SK-N-SH (cell line): Measurements from ENCODE around the gene MC1R.

Source experiments
- CHD2 ChIP-seq: fragments of 150-350 bp; IDR thresholded peaks from 2 replicates; pipeline ENCODE4 v1.6.1; 2018; ENCODE audit warnings: low read length; ENCODE audit not compliant: partially characterized antibody
- POLR2AphosphoS5 ChIP-seq: IDR thresholded peaks from 2 replicates; pipeline ENCODE4 v1.6.1; 2012; ENCODE audit warnings: low read depth, low read length
- TF ChIP-seq, protein P1 (sequence below): fragments of 200-600 bp; sonication (generic); IDR thresholded peaks from 2 replicates; pipeline ENCODE4 v1.6.1; 2017; ENCODE audit warnings: antibody characterized with exemption, mild to moderate bottlenecking, moderate library complexity

DNA sequence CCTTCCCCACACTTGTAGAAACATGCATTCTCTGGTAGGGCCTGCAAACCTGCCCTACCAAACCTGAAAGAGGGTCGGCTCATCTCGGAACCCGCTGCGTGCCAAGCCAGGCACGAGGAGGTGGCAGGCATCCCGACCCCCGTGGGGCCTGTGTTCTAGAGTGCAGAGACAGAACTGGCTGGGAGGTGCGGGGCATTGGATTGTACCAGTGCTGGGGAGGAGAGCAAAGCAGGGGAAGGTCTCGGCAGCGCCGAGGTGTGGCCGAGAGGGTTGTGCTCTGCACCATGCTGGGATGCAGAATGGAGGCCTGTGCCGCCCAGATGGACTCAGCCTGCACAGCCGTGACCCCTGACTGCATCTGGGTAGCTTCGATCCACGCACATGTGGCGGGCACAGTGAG, 17.8 kb upstream of the MC1R start:
- TF ChIP-seq, protein P1, sequence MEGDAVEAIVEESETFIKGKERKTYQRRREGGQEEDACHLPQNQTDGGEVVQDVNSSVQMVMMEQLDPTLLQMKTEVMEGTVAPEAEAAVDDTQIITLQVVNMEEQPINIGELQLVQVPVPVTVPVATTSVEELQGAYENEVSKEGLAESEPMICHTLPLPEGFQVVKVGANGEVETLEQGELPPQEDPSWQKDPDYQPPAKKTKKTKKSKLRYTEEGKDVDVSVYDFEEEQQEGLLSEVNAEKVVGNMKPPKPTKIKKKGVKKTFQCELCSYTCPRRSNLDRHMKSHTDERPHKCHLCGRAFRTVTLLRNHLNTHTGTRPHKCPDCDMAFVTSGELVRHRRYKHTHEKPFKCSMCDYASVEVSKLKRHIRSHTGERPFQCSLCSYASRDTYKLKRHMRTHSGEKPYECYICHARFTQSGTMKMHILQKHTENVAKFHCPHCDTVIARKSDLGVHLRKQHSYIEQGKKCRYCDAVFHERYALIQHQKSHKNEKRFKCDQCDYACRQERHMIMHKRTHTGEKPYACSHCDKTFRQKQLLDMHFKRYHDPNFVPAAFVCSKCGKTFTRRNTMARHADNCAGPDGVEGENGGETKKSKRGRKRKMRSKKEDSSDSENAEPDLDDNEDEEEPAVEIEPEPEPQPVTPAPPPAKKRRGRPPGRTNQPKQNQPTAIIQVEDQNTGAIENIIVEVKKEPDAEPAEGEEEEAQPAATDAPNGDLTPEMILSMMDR = no peak
- TF ChIP-seq CHD2 (no peak), POLR2AphosphoS5 (no peak)
